Uterus (tissue), 4 donors: ENCODE results near the gene MFSD2B. TPM values are rescaled to one million over a fixed set of nuclear protein-coding genes. Genes with fewer than 3 reads are reported as not detected.
A peak's percentile ranks its signal among the peaks of the same experiment; 100 is the strongest.

Experiments
- DNase-seq, 2 donors: peaks; one replicate each; pipeline ENCODE4 v3.0.0-alpha.2; 2019 to 2020
- H3K27ac ChIP-seq, 2 donors: fragments of 200-600 bp; sonication (generic); 1 replicate in 1 of 2; 2 replicates in 1 of 2; pipeline ENCODE4 v1.5.1; 2016 to 2018
- H3K27me3 ChIP-seq, 2 donors: fragments of 200-600 bp; sonication (generic); one replicate each; pipeline ENCODE4 v1.5.1; 2018 to 2019; ENCODE audit warnings: control low read depth in 1 of 2
- H3K36me3 ChIP-seq, 2 donors: fragments of 200-600 bp; sonication (generic); one replicate each; pipeline ENCODE4 v1.5.1; 2019; ENCODE audit warnings: control low read depth in 1 of 2
- H3K4me1 ChIP-seq, 2 donors: fragments of 200-600 bp; sonication (generic); one replicate each; pipeline ENCODE4 v1.5.1; 2018 to 2019; ENCODE audit warnings: control low read depth in 1 of 2
- H3K4me3 ChIP-seq, 2 donors: fragments of 200-600 bp; sonication (generic); 1 replicate in 1 of 2; 2 replicates in 1 of 2; pipeline ENCODE4 v1.5.1; 2018 to 2019; ENCODE audit warnings: mild to moderate bottlenecking in 1 of 2
- H3K9me3 ChIP-seq, 2 donors: fragments of 200-600 bp; sonication (generic); one replicate each; pipeline ENCODE4 v1.5.1; 2019; ENCODE audit warnings: control low read depth in 1 of 2
- POLR2A ChIP-seq, 2 donors: fragments of 450-650 bp; IDR thresholded peaks; one replicate each; pipeline ENCODE4 v1.6.1; 2016; ENCODE audit warnings: antibody characterized with exemption in 2 of 2, mild to moderate bottlenecking in 1 of 2, moderate library complexity in 1 of 2
- intact Hi-C: fragments of 100-400 bp; cut with DNase I; formaldehyde crosslinking; loops from one replicate; pipeline ENCODE4 v1.15.1; 2023; ENCODE audit warnings: low total_unique reads
- total RNA-seq, 4 donors: library from RNA; depleted of rRNA in 3 of 4; stranded (reverse); fragments of >200 nt in 3 of 4; gene quantifications; one replicate each; pipeline versions ENCODE4 v1.1.0 to v1.2.4, GENCODE V29; 2014 to 2023
- TF ChIP-seq, protein P1 (sequence below), 4 experiments: fragments of 200-600 bp in 2 of 4; fragments of 450-650 bp in 2 of 4; sonication (generic) in 2 of 4; IDR thresholded peaks; one replicate each; pipeline ENCODE4 v1.5.1; 2016 to 2019; ENCODE audit warnings: antibody characterized with exemption in 4 of 4, mild to moderate bottlenecking in 2 of 4, moderate library complexity in 1 of 4
- donor health status: DM: yes; HTN: yes; CAD: no.

MFSD2B gene
- total RNA-seq, 4 donors from 2014 or later: 0.35 to 1.4 TPM; not detected in 2

DNA sequence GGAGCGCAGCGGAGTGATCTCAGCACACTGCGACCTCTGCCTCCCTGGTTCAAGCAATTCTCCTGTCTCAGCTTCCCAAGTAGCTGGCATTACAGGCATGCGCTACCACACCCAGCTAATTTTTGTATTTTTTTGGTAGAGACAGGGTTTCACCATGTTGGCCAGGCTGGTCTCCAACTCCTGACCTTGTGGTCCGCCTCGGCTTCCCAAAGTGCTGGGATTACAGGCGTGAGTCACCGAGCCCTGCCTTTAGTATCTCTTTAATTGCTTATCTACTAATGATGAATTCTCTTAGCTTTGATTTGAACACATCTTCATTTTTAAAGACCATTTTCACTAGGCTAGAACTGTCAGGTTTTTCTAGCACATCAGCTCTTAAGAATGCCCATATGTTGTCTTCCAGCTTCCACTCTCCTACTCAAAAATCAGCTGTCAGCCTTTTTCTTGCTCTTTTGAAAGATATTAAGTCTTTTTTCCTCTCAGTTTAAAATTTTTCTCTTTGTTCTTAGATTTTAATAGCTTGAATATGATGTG lies 16.1 kb upstream of the MFSD2B start:
- intact Hi-C loops: no loop called here
- H3K27ac ChIP-seq: peak overlapping the region in 1 of 2 donors; percentile 64
- no peak for DNase-seq
- no peaks in the 10 kb centered on the region for H3K9me3 ChIP-seq
- no peaks in the 10 kb centered on the region for H3K27me3 ChIP-seq
- TF ChIP-seq, protein P1, sequence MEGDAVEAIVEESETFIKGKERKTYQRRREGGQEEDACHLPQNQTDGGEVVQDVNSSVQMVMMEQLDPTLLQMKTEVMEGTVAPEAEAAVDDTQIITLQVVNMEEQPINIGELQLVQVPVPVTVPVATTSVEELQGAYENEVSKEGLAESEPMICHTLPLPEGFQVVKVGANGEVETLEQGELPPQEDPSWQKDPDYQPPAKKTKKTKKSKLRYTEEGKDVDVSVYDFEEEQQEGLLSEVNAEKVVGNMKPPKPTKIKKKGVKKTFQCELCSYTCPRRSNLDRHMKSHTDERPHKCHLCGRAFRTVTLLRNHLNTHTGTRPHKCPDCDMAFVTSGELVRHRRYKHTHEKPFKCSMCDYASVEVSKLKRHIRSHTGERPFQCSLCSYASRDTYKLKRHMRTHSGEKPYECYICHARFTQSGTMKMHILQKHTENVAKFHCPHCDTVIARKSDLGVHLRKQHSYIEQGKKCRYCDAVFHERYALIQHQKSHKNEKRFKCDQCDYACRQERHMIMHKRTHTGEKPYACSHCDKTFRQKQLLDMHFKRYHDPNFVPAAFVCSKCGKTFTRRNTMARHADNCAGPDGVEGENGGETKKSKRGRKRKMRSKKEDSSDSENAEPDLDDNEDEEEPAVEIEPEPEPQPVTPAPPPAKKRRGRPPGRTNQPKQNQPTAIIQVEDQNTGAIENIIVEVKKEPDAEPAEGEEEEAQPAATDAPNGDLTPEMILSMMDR (IDR thresholded peaks at IDR 0.05): no peak
- no peak for TF ChIP-seq POLR2A (IDR thresholded peaks at IDR 0.05)
- H3K4me3 ChIP-seq: no peak overlapping the region
- no peaks in the 10 kb centered on the region for H3K4me1 ChIP-seq
- H3K36me3 ChIP-seq: no peaks in the 10 kb centered on the region

DNA sequence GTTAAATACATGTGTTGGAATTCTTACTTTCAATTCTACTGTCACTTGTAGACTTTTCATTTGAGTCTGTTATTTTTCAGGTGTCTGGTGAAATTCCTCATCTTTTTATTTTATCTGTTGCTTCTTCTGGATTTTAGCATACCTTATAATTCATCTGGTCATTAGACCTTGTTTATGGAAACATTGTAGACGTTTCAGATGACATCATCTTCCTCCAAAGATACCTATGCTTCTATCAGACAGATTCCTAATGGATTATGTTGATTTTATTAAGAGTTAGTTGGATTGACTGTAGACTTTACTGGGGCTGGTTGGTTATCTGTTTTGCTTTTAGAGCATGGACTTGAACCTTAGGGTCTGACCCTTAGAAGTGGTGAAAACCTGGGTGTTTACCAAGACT lies 15.3 kb upstream of the MFSD2B start:
- Histone ChIP-seq H3K27me3 (no peaks in the 10 kb centered on the region), H3K4me3 (no peak overlapping the region), H3K4me1 (no peaks in the 10 kb centered on the region), H3K9me3 (no peaks in the 10 kb centered on the region), H3K27ac (peak overlapping the region in 1 of 2 donors; percentile 14), H3K36me3 (no peaks in the 10 kb centered on the region)
- TF ChIP-seq, protein P1 (IDR thresholded peaks at IDR 0.05): no peak
- TF ChIP-seq POLR2A (IDR thresholded peaks at IDR 0.05): no peak
- no peak for DNase-seq
- intact Hi-C loops: no loop called here

DNA sequence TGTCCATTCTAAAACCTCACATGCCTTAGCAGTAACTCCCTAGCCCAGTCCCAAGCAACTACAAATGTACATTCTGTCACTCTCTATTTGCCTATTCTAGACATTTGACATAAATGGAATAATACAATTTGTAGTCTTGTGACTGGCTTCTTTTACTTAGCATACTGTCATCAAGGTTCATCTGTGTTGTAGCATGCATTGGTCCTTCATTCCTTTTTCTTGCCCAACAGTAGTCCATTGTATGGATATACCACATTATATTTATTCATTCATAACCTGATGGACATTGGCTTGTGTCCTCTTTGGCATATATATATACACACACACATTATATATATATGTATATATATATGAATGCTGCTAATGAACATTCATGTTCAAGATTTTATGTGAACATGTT lies 2.2 kb upstream of the MFSD2B start:
- intact Hi-C loops: no loop called here
- no peaks in the 10 kb centered on the region for H3K36me3 ChIP-seq
- TF ChIP-seq POLR2A (IDR thresholded peaks at IDR 0.05): no peak
- TF ChIP-seq, protein P1 (IDR thresholded peaks at IDR 0.05): no peak
- H3K27ac ChIP-seq: no peak overlapping the region
- no peak overlapping the region for H3K4me3 ChIP-seq
- H3K27me3 ChIP-seq: peaks cover 0 to 8% of the 10 kb centered on the region in 2 donors
- H3K4me1 ChIP-seq: peaks cover 0 to 6% of the 10 kb centered on the region in 2 donors
- DNase-seq: no peak
- no peaks in the 10 kb centered on the region for H3K9me3 ChIP-seq

DNA sequence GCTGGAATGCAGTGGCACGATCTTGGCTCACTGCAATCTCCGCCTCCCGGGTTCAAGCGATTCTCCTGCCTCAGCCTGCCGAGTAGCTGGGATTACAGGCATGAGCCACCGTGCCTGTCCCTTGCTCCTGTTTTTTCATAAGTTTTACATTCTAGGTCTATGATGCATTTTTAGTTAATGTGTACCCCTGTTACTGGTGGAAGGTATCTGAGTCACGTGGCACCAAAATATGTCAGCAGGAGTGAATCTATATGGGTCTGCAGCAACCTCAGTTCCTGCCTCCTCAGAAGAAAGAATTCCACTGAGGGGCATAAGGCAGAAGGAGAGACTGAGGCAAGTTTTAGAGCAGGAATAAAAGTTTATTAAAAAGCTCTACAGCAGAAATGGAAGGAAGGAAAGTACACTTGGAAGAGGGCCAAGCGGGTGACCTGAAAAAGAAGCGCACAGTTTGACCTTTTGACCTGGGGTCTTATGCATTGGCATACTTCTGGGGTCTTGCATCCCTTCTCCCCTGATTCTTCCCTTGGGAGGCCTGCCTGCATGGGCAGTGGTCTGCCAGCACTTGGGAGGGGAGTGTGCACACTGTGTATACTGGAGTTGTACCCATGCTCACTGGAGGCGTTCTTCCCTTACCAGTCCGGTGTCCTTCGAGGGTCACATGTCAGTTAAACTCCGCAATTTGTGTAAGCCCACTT lies 1.1 kb upstream of the MFSD2B start:
- no peak overlapping the region for H3K27ac ChIP-seq
- H3K36me3 ChIP-seq: no peaks in the 10 kb centered on the region
- no peak overlapping the region for H3K4me3 ChIP-seq
- peaks cover 0 to 6% of the 10 kb centered on the region in 2 donors for H3K4me1 ChIP-seq
- TF ChIP-seq, protein P1 (IDR thresholded peaks at IDR 0.05): no peak
- TF ChIP-seq POLR2A (IDR thresholded peaks at IDR 0.05): no peak
- DNase-seq: no peak
- H3K27me3 ChIP-seq: peaks cover 0 to 8% of the 10 kb centered on the region in 2 donors
- intact Hi-C loops: no loop called here
- no peaks in the 10 kb centered on the region for H3K9me3 ChIP-seq

DNA sequence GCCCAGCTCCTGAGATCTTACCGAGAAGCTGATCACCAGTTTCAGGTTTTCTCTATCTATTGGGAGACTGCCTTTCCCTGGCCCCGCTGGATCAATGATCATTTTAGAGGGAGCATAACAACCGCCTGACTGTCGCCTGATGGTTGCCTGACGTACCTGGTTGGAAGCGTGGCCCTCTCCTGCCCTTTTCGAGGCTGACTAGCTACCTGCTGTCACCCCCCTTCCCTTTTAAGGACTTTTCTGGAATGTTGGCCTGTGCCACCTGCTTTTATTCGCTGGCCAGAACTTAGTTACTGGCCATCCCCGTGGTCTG lies 562 bp upstream of the MFSD2B start:
- Histone ChIP-seq H3K27me3 (peaks cover 0 to 8% of the 10 kb centered on the region in 2 donors), H3K36me3 (no peaks in the 10 kb centered on the region), H3K9me3 (no peaks in the 10 kb centered on the region), H3K27ac (no peak overlapping the region), H3K4me3 (no peak overlapping the region), H3K4me1 (peaks cover 0 to 6% of the 10 kb centered on the region in 2 donors)
- intact Hi-C loops: no loop called here
- DNase-seq: no peak
- TF ChIP-seq, protein P1 (IDR thresholded peaks at IDR 0.05): no peak
- TF ChIP-seq POLR2A (IDR thresholded peaks at IDR 0.05): no peak
